WERI-Rb-1 (cell line): ENCODE measurements around the gene FAM193B.

Source experiments
- DNase-seq: peaks from one replicate; pipeline ENCODE4 v3.0.0-alpha.2; 2020
- H3K27ac ChIP-seq: fragments of 250-450 bp; sonication (Bioruptor Pico); 2 replicates; pipeline ENCODE4 v1.5.1; 2020; ENCODE audit warnings: mild to moderate bottlenecking, moderate library complexity
- H3K27me3 ChIP-seq: fragments of 250-450 bp; sonication (Bioruptor Pico); 2 replicates; pipeline ENCODE4 v1.5.1; 2021; ENCODE audit warnings: mild to moderate bottlenecking, low read depth, moderate library complexity; ENCODE audit not compliant: insufficient read depth, severe bottlenecking
- H3K36me3 ChIP-seq: fragments of 250-450 bp; sonication (Bioruptor Pico); 2 replicates; pipeline ENCODE4 v1.5.1; 2020; ENCODE audit warnings: mild to moderate bottlenecking, moderate library complexity
- H3K4me3 ChIP-seq: 2 replicates; pipeline ENCODE4 v1.5.1; 2011; ENCODE audit warnings: low read depth, mild to moderate bottlenecking, control low read depth, low read length
- H3K9me3 ChIP-seq: fragments of 250-450 bp; sonication (Bioruptor Pico); 2 replicates; pipeline ENCODE4 v1.5.1; 2021; ENCODE audit warnings: mild to moderate bottlenecking, moderate library complexity; ENCODE audit not compliant: severe bottlenecking
- CTCF ChIP-seq: IDR thresholded peaks from 2 replicates; pipeline ENCODE4 v1.5.1; 2011; ENCODE audit warnings: low read depth, mild to moderate bottlenecking, control low read depth, inconsistent platforms, low read length

FAM193B gene

DNA sequence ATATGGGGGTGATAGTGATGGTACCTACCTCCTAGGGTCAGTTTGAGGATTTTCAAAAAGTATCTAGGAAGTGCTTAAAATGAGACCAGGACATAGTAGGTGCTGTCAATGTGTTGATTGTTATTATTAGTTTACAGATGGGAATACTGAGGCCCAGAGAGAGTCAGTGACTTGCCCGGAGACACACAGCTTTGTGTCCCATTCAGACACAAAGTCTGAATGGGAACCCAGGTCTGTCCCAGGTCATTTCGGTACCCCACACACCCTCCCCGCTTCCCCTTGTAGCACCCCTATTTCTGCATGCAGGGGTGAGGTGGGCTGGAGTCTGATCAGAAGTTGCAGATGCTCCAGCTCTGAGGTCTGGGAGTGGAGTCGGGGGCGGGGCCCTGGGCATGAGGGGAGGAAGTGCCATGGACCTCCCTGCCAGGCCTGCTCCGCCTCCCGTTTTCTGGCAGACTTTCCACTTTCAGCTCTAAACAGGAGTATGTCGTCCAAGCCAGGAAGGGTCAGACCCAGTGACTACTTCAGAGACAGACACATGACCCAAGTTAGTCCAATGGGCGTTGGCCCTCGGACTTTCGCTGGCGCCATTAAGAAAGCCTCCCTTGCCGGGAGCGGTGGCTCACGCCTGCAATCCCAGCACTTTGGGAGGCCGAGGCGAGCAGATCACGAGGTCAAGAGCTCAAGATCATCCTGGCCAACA, 77.7 kb downstream of the FAM193B start:
- TF ChIP-seq CTCF, result no peak
- Histone ChIP-seq H3K27ac (no peak overlapping the region), H3K9me3 (no peaks in the 10 kb centered on the region), H3K36me3 (peaks cover 6% of the 10 kb centered on the region), H3K4me3 (no peak overlapping the region), H3K27me3 (no peaks in the 10 kb centered on the region)
- DNase-seq, result no peak

DNA sequence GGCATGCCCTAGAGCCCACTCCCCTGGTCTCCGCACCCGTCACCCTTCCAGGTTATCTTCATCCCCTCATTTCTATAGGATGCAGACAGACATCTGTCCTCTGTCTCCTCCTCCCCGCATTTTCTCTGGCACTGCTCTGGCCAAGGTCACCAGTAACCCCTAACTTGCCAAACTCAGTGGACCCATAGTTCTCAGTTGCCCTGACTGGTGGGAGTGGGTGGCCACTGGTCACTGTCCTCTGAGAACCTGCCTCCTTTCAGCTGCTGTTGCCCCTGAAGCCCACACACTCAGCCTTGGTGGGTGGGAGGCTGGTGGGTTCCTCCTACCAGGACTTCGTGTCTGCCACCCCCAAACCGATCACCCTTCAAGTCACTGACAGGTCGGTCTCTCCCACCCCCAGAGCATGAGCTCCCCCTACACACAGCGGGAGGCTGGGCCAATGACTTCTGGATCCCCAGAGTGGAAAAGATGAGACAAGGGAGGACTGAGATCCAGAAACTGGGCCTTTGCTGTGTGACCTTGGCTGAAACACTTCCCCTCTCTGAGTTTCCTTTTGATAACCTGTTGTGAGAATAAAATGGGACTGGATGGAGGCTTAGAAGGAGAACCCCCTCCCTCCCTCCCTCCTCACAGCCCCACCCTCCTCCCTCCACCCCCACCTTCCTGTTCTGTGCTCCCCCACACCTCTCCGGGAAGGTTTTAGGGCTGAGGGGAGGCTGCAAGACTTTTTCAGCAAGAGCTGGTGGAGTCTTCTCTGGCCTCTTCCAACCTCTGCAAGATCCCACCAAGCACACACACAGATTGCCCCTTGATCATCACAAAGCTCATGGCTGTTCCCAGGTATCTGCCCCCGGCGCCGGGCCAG, 78.6 kb downstream of the FAM193B start:
- Histone ChIP-seq H3K36me3 (peaks cover 14% of the 10 kb centered on the region), H3K9me3 (no peaks in the 10 kb centered on the region), H3K4me3 (no peak overlapping the region), H3K27ac (no peak overlapping the region), H3K27me3 (no peaks in the 10 kb centered on the region)
- TF ChIP-seq CTCF, result no peak
- no peak for DNase-seq

- H3K27me3 ChIP-seq, result no peaks in the 10 kb centered on the region
- TF ChIP-seq CTCF, result no peak
- peaks cover 19% of the 10 kb centered on the region for H3K36me3 ChIP-seq
- H3K4me3 ChIP-seq, result no peak overlapping the region
- H3K27ac ChIP-seq, result no peak overlapping the region; the same call in 1 of the 2 replicates
- DNase-seq, result no peak
- H3K9me3 ChIP-seq, result no peaks in the 10 kb centered on the region
These were observed 79.4 kb downstream of the FAM193B start for GRCh38 chr5:177474846-177475562.

DNA sequence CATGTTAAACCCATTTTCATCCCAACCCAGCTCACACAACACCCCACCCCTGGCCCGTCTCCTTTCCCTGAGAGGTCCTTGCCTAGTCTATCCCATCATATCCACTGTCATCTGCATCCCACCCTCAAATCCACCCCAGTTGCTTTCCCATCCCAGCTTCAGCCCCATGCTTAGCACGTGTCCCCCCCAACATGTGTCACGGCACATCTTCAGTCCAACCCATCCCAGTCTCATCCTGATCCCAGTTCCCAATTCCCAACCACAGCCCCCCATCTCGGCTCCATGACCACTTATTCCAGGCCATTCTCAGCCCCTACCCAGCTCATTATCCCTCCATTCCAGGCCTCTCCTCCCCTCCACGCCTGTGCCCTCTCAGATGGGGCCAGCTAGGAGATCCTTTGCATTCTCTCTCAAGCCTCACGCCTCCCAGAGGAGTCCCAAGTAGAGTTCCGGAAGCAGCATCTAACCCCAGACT, 80.3 kb downstream of the FAM193B start:
- TF ChIP-seq CTCF, result no peak
- Histone ChIP-seq H3K27me3 (no peaks in the 10 kb centered on the region), H3K9me3 (no peaks in the 10 kb centered on the region), H3K4me3 (no peak overlapping the region), H3K27ac (no peak overlapping the region), H3K36me3 (peaks cover 23% of the 10 kb centered on the region)
- DNase-seq, result no peak

DNA sequence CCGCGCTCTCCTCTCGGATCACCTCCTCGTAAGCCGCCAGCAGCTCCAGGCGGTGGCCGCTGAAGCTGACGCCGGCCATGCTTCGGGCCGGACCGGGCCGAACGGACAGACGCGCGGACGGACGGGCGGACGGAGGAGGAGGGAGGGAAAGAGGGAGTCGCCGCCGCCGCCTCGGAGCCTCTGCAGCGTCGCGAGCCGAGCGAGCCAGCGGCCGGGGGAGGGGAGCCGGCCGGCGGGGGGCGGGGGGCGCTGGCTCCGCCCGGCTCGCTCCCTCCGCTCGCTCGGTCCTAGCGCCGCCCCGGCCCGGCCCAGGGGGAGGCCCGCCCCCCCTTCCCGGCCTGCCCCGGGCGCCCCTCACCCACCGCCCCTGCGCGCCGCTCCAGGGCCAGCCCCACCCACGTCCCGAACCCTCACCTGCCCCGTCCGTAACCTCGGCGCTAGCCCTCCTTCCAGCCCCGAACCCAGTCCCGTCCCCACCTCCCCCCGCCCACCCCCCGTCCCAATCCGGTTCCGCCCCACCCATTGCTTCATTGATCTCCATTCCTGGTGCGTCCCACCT, 80.8 kb downstream of the FAM193B start, which contains the start of gene DBN1:
TSS of gene DBN1 (minus strand) at position 192 of the 559 bp plus-strand sequence. CDS start at position 79, 113 bp downstream.
- Histone ChIP-seq H3K27me3 (no peaks in the 10 kb centered on the region), H3K9me3 (no peaks in the 10 kb centered on the region), H3K27ac (peak within 1 kb of the TSS; percentile 84), H3K36me3 (peaks cover 28% of the 10 kb centered on the region), H3K4me3 (peak within 1 kb of the TSS; percentile 65)
- peak; percentile 32 for DNase-seq
- TF ChIP-seq CTCF, result no peak
